Stimulated activated naive CD8-positive, alpha-beta T cell treated with anti-CD3 and anti-CD28 coated beads, Interleukin-15, Interleukin-2, amounts not matched to agents 100 U/mL and 50 U/mL, for 24 hours (primary cell): Measurements from ENCODE around the gene OR10R2.
"Not testable (repeated sequence)": the region's sequence is repeated elsewhere in the genome, so short reads cannot be mapped to it uniquely, and the experiment has no call there.

ENCODE experiments used
- ATAC-seq: fragments of 150-1000 bp; cut with Tn5 transposase; one replicate; pipeline ENCODE4 v1.10.0; 2021
- DNase-seq: peaks from one replicate; pipeline ENCODE4 v3.0.0; 2021

Gene OR10R2

GRCh38 chr1:158471920-158472319 is at the start of gene OR10R2:
OR10R2 (plus strand) TSS chr1:158472220; CDS start chr1:158472326, 106 bp downstream.
- no peak for ATAC-seq

GRCh38 chr1:158425027-158425426 is 47.0 kb upstream of the OR10R2 start:
- ATAC-seq (no peak), DNase-seq (no peak)

More at GRCh38 chr1:158471920-158472319, at the start of gene OR10R2:
- DNase-seq: no peak

- DNase-seq: no peak
- ATAC-seq: no peak
These were observed 45.9 kb upstream of the OR10R2 start, which contains the start of gene OR10K2 for GRCh38 chr1:158426137-158426536. OR10K2 (minus strand) TSS chr1:158426237; CDS start chr1:158420866, 5,371 bp downstream.

GRCh38 chr1:158430163-158430562 is 41.9 kb upstream of the OR10R2 start:
- not testable (repeated sequence) for DNase-seq, ATAC-seq

GRCh38 chr1:158434741-158435140 is 37.3 kb upstream of the OR10R2 start:
- ATAC-seq (no peak), DNase-seq (no peak)

GRCh38 chr1:158445376-158445775 is 26.6 kb upstream of the OR10R2 start:
- ATAC-seq: no peak
- DNase-seq: no peak

- DNase-seq (no peak), ATAC-seq (no peak)
These were observed 17.5 kb upstream of the OR10R2 start for GRCh38 chr1:158454537-158454936.

- DNase-seq (no peak), ATAC-seq (no peak)
These were observed 14.8 kb upstream of the OR10R2 start for GRCh38 chr1:158457246-158457645.

- no peak for ATAC-seq
- DNase-seq: no peak
These were observed 13.8 kb upstream of the OR10R2 start for GRCh38 chr1:158458263-158458662.

- ATAC-seq (no peak), DNase-seq (no peak)
These were observed 10.5 kb upstream of the OR10R2 start, which contains the start of gene OR10K1 for GRCh38 chr1:158461534-158461933. OR10K1 (plus strand) TSS chr1:158461834; CDS start chr1:158465562, 3,728 bp downstream.

GRCh38 chr1:158485455-158485854 is 13.4 kb downstream of the OR10R2 start:
- ATAC-seq (no peak), DNase-seq (no peak)

GRCh38 chr1:158491316-158491715 is 19.3 kb downstream of the OR10R2 start:
- no peak for DNase-seq
- ATAC-seq: no peak

GRCh38 chr1:158493054-158493453 is 21.0 kb downstream of the OR10R2 start:
- DNase-seq (no peak), ATAC-seq (no peak)

GRCh38 chr1:158494796-158495195 is 22.8 kb downstream of the OR10R2 start:
- no peak for ATAC-seq
- DNase-seq: no peak

GRCh38 chr1:158496374-158496773 is 24.4 kb downstream of the OR10R2 start:
- ATAC-seq (no peak), DNase-seq (no peak)

GRCh38 chr1:158506369-158506987 is 34.5 kb downstream of the OR10R2 start:
- peak; percentile 40 for DNase-seq
- ATAC-seq: no peak

GRCh38 chr1:158507511-158507910 is 35.5 kb downstream of the OR10R2 start:
- DNase-seq (no peak), ATAC-seq (no peak)

- ATAC-seq (no peak), DNase-seq (no peak)
These were observed 37.6 kb downstream of the OR10R2 start for GRCh38 chr1:158509471-158510156.

- ATAC-seq: no peak
- no peak for DNase-seq
These were observed 44.9 kb downstream of the OR10R2 start for GRCh38 chr1:158516966-158517365.

- ATAC-seq (no peak), DNase-seq (no peak)
These were observed 48.0 kb downstream of the OR10R2 start for GRCh38 chr1:158520021-158520420.

- DNase-seq: no peak
- no peak for ATAC-seq
These were observed 49.1 kb downstream of the OR10R2 start for GRCh38 chr1:158520955-158521665.

GRCh38 chr1:158521666-158522058 is 49.6 kb downstream of the OR10R2 start:
- DNase-seq: no peak
- no peak for ATAC-seq

- no peak for ATAC-seq
- DNase-seq: no peak
These were observed 55.3 kb downstream of the OR10R2 start for GRCh38 chr1:158527190-158527815.
